ENCODE data around the gene CLCNKB. TPM values are rescaled to one million over a fixed set of nuclear protein-coding genes. Genes with fewer than 3 reads are reported as not detected.

Gene CLCNKB
- total and polyA plus RNA-seq, 2 of the 13 experiments (the other 11 are each of a cell fraction or from before 2014, with no cell fraction given), result 0.04 TPM; not detected in 1

DNA sequence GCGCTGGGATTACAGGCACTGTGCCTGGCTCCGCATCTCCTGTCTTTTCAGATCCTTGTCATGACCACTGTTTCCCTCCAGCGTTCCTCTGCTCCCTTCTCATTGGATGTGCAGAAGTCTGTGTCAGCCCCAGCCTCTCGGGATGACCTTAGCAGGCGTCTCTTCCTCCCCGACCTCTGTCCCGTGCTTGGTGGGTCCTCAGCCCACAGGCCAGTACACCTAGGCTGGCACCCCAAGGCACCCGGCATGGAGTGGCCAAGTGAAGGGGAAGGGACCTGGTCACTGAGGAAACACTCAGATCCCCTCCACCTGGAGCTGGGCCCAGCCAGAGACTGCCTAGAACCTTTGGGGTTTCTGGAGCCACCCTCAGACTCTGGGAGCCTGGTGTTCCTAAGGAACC, 2.4 kb upstream of the CLCNKB start:
- DNase-seq (ENCODE audit: low spot score), result no peak
- Histone ChIP-seq H3K4me2 (ENCODE audit: low read depth, low read length) (no peak overlapping the region), H3K27me3 (ENCODE audit: control insufficient read depth in 1 of 2, insufficient read depth in 2 of 2, low read length in 2 of 2) (peaks cover 13 to 37% of the 10 kb centered on the region in 2 experiments), H3K4me1 (ENCODE audit: insufficient read depth, low read length) (no peaks in the 10 kb centered on the region), H3K9ac (ENCODE audit: insufficient read depth, low read depth, low read length) (no peak overlapping the region), H2AFZ (ENCODE audit: low read length) (no peak overlapping the region), H3K36me3 (replicated peaks in 1 of 2; ENCODE audit: control insufficient read depth in 1 of 2, insufficient read depth in 2 of 2, low read length in 2 of 2) (no peaks in the 10 kb centered on the region), H3K4me3 (replicated peaks in 1 of 3; ENCODE audit: insufficient read depth in 1 of 3, low read depth in 2 of 3, low read length in 3 of 3) (no peak overlapping the region), H3K27ac (ENCODE audit: extremely low read length, insufficient read depth, low read length) (no peak overlapping the region), H3K9me3 (ENCODE audit: low read length) (no peaks in the 10 kb centered on the region), H3K79me2 (ENCODE audit: insufficient read depth, low read length) (no peaks in the 10 kb centered on the region), H4K20me1 (ENCODE audit: insufficient read depth, low read length) (no peaks in the 10 kb centered on the region)
- in situ Hi-C loops (cut with HindIII; ENCODE audit: extremely low pct_ligation_motif_present, low pct_unique_long_range_greater_than_20kb), result no loop called here
- ChIA-PET POLR2A (no interaction called here), CTCF (ENCODE audit: low intra/inter-chr PET ratio, low total read pairs) (no interaction called here)
- FAIRE-seq, result no peak
- TF ChIP-seq AHR (CRISPR knock-in tag; IDR thresholded peaks at IDR 0.05) (no peak), ETS1 (CRISPR knock-in tag; IDR thresholded peaks at IDR 0.05) (no peak), RBM39 (IDR thresholded peaks at IDR 0.05; ENCODE audit: low read depth, low read length, poor library complexity, severe bottlenecking) (no peak), EP300 (IDR thresholded peaks at IDR 0.05; ENCODE audit: low read depth in 2 of 2, low read length in 2 of 2) (no peak), EP300 (CRISPR knock-in tag; IDR thresholded peaks at IDR 0.05; ENCODE audit: borderline replicate concordance) (no peak), NRL (CRISPR knock-in tag; IDR thresholded peaks at IDR 0.05; ENCODE audit: borderline replicate concordance) (no peak), ZNF652 (CRISPR knock-in tag; IDR thresholded peaks at IDR 0.05; ENCODE audit: borderline replicate concordance, low read depth) (no peak), ZNF768 (CRISPR knock-in tag; IDR thresholded peaks at IDR 0.05) (no peak), ZNF205 (CRISPR knock-in tag; IDR thresholded peaks at IDR 0.05) (no peak), ZNF282 (IDR thresholded peaks at IDR 0.05; ENCODE audit: partially characterized antibody) (no peak), SOX5 (CRISPR knock-in tag; IDR thresholded peaks at IDR 0.05; ENCODE audit: borderline replicate concordance) (no peak), GATAD2A (CRISPR knock-in tag; IDR thresholded peaks at IDR 0.05) (no peak), HNF4A (CRISPR knock-in tag; IDR thresholded peaks at IDR 0.05) (no peak), HHEX (CRISPR knock-in tag; IDR thresholded peaks at IDR 0.05) (no peak), PPARG (CRISPR knock-in tag; conservative IDR thresholded peaks at IDR 0.05) (no peak), JARID2 (CRISPR knock-in tag; IDR thresholded peaks at IDR 0.05; ENCODE audit: insufficient replicate concordance) (no peak), ZNF572 (CRISPR knock-in tag; IDR thresholded peaks at IDR 0.05) (no peak)
- BruUV-seq (replicated peaks), result no TSS peak
- intact Hi-C loops (cut with micrococcal nuclease; ENCODE audit: unreplicated experiment), result no loop called here
- 7% methylated on average over 7 of the region's 8 CpGs for WGBS (ENCODE audit: low lambda C conversion rate)
- no peak for ATAC-seq

Data from HepG2 (cell line).